ENCODE data around the gene HSFY2.
"Not testable (repeated sequence)": the region's sequence is repeated elsewhere in the genome, so short reads cannot be mapped to it uniquely, and the experiment has no call there.

- TF ChIP-seq, protein P1, sequence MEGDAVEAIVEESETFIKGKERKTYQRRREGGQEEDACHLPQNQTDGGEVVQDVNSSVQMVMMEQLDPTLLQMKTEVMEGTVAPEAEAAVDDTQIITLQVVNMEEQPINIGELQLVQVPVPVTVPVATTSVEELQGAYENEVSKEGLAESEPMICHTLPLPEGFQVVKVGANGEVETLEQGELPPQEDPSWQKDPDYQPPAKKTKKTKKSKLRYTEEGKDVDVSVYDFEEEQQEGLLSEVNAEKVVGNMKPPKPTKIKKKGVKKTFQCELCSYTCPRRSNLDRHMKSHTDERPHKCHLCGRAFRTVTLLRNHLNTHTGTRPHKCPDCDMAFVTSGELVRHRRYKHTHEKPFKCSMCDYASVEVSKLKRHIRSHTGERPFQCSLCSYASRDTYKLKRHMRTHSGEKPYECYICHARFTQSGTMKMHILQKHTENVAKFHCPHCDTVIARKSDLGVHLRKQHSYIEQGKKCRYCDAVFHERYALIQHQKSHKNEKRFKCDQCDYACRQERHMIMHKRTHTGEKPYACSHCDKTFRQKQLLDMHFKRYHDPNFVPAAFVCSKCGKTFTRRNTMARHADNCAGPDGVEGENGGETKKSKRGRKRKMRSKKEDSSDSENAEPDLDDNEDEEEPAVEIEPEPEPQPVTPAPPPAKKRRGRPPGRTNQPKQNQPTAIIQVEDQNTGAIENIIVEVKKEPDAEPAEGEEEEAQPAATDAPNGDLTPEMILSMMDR (IDR thresholded peaks at IDR 0.05) = not testable (repeated sequence)
- not testable (repeated sequence) for TF ChIP-seq EZH2 (IDR thresholded peaks at IDR 0.05)
Measured at GRCh38 chrY:18753133-18753815, 20.3 kb downstream of the HSFY2 start.

All from neural progenitor cell (in vitro differentiated cells).